ENCODE results near the gene POLR2J3. TPM values are rescaled to one million over a fixed set of nuclear protein-coding genes. Genes with fewer than 3 reads are reported as not detected.
"Not testable (repeated sequence)": the region's sequence is repeated elsewhere in the genome, so short reads cannot be mapped to it uniquely, and the experiment has no call there.

Gene POLR2J3
- polyA plus RNA-seq, 3 donors, result 24.4 to 133 (median 24.9) TPM

DNA sequence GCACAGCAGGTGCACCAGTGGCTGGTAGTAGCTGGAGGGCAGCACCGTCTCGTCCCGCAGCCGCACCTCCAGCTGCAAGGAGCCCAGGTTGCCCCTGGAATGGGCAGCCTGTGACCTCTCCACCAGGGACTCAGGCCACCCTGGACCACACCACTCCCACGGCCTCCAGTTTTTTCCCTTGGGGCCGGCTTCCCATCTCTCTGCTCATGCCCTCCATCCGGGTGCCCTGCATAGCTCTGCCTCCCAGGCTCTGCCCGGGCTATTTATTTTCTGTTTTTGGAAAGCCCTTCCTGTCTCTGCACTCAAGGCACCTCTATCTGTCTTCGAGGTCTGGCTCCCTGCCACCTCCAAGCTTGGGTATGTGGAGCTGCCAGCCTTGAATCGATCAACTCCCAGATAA lies 23.7 kb upstream of the POLR2J3 start:
- WGBS (ENCODE audit: insufficient coverage), result 100% methylated on average over 1 of the region's 10 CpGs
- not testable (repeated sequence) for DNase-seq, H3K27ac Mint-ChIP-seq

DNA sequence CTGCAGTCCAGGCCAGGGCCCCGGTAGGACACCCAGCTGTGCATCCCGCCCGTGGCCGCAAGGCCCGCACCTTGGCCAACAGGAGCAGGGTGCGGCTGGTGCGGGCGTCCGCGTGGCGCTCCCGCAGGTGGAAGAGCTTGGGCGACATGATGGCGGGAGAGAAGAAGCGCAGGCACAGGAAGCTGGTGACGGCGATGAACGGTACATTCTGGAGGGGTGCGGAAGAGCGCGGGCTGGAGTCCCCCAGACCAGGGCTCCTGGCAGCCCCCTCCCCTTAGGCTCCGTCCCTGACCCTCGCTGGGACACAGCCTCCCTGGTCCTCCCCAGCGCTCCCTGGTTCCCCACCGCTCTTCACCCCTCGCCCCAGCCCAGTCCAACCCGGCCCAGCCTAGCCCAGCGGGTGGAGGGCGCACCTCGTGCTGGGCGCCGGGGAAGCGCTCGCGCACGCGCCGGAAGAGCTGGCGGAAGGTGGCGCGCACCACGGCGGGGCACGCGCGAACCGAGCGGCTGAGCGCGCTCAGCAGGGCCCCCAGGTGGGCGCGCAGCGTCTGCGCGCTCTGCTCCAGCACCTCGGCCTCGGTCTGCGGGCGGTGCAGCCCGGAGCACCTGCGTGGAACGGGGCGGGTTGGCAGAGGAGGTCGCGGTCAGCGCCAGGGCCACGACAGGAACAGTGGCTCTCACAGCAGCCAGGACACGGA lies 21.4 kb upstream of the POLR2J3 start:
- H3K4me2 ChIP-seq (replicated peaks; ENCODE audit: extremely low read depth, low read length, poor library complexity, severe bottlenecking); H3K9me3 Mint-ChIP-seq; H4K20me1 ChIP-seq (ENCODE audit: insufficient read depth, low read length); H3K36me3 ChIP-seq (replicated peaks in 1 of 2; ENCODE audit: control insufficient read depth in 1 of 2, insufficient read depth in 2 of 2, low read length in 2 of 2); H3K9me3 ChIP-seq (replicated peaks in 1 of 2; ENCODE audit: control insufficient read depth in 1 of 2, insufficient read depth in 1 of 2, low read length in 2 of 2); H3K4me3 ChIP-seq (replicated peaks in 1 of 3; ENCODE audit: low read depth in 2 of 3, low read length in 3 of 3); H2AFZ ChIP-seq (ENCODE audit: insufficient read depth, low read depth, low read length, poor library complexity, severe bottlenecking); intact Hi-C loops (cut with micrococcal nuclease); H3K4me1 ChIP-seq (ENCODE audit: control insufficient read depth in 1 of 2, insufficient read depth in 2 of 2, low read length in 2 of 2); H3K79me2 ChIP-seq (ENCODE audit: insufficient read depth, low read length); H3K9ac ChIP-seq (ENCODE audit: insufficient read depth, low read length, poor library complexity, severe bottlenecking); H3K27ac ChIP-seq (ENCODE audit: low read depth in 1 of 2, low read length in 2 of 2); H3K27me3 Mint-ChIP-seq (ENCODE audit: low read depth in 3 of 3); H3K4me1 Mint-ChIP-seq; DNase-seq; H3K36me3 Mint-ChIP-seq; H3K27ac Mint-ChIP-seq; H3K27me3 ChIP-seq (ENCODE audit: control insufficient read depth in 2 of 2, insufficient read depth in 2 of 2, low read length in 2 of 2); H3K4me3 Mint-ChIP-seq: not testable (repeated sequence)
- WGBS (ENCODE audit: insufficient coverage), result no CpG with 5 or more reads among the region's 68 CpGs

More for the DNA sequence above, 23.7 kb upstream of the POLR2J3 start:
- H4K20me1 ChIP-seq (ENCODE audit: insufficient read depth, low read length); H3K4me2 ChIP-seq (replicated peaks; ENCODE audit: extremely low read depth, low read length, poor library complexity, severe bottlenecking); H3K36me3 Mint-ChIP-seq; H3K27me3 Mint-ChIP-seq (ENCODE audit: low read depth in 3 of 3); H3K27me3 ChIP-seq (ENCODE audit: control insufficient read depth in 2 of 2, insufficient read depth in 2 of 2, low read length in 2 of 2); H3K9me3 Mint-ChIP-seq; H2AFZ ChIP-seq (ENCODE audit: insufficient read depth, low read depth, low read length, poor library complexity, severe bottlenecking); H3K9me3 ChIP-seq (replicated peaks in 1 of 2; ENCODE audit: control insufficient read depth in 1 of 2, insufficient read depth in 1 of 2, low read length in 2 of 2); H3K9ac ChIP-seq (ENCODE audit: insufficient read depth, low read length, poor library complexity, severe bottlenecking); H3K4me1 Mint-ChIP-seq; H3K27ac ChIP-seq (ENCODE audit: low read depth in 1 of 2, low read length in 2 of 2); H3K4me3 Mint-ChIP-seq; H3K4me1 ChIP-seq (ENCODE audit: control insufficient read depth in 1 of 2, insufficient read depth in 2 of 2, low read length in 2 of 2); H3K36me3 ChIP-seq (replicated peaks in 1 of 2; ENCODE audit: control insufficient read depth in 1 of 2, insufficient read depth in 2 of 2, low read length in 2 of 2); intact Hi-C loops (cut with micrococcal nuclease); H3K4me3 ChIP-seq (replicated peaks in 1 of 3; ENCODE audit: low read depth in 2 of 3, low read length in 3 of 3); H3K79me2 ChIP-seq (ENCODE audit: insufficient read depth, low read length): not testable (repeated sequence)

DNA sequence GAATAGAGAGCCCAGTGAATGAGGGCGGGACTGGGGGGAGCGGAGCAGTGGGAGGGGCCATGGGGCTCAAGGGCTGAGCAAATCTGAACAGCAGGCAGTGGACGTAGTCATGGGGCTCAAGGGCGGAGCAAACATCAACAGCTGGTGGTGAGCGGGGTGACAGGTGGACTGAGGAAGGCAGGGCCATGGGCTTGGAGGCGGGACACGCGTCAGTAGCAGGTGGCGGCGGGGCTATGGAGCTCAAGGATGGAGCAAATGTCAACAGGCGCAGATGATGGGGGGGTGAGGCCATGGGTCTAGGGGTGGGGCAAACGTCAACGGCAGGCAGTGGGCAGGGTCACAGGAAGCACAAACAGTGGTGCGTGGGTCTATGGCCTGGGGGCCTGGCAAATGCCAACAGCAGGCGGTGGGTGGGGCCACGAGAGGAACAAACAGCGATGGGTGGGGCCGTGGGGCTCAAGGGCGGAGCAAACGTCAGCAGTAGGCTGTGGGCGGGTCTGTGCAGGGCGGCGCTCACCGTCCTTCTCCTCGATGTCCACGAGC lies 20.2 kb upstream of the POLR2J3 start:
- H3K4me3 Mint-ChIP-seq; H3K27me3 Mint-ChIP-seq (ENCODE audit: low read depth in 3 of 3); H3K9me3 Mint-ChIP-seq; H3K4me3 ChIP-seq (replicated peaks in 1 of 3; ENCODE audit: low read depth in 2 of 3, low read length in 3 of 3); H3K36me3 ChIP-seq (replicated peaks in 1 of 2; ENCODE audit: control insufficient read depth in 1 of 2, insufficient read depth in 2 of 2, low read length in 2 of 2); H3K4me1 ChIP-seq (ENCODE audit: control insufficient read depth in 1 of 2, insufficient read depth in 2 of 2, low read length in 2 of 2); H3K9me3 ChIP-seq (replicated peaks in 1 of 2; ENCODE audit: control insufficient read depth in 1 of 2, insufficient read depth in 1 of 2, low read length in 2 of 2); H3K9ac ChIP-seq (ENCODE audit: insufficient read depth, low read length, poor library complexity, severe bottlenecking); H3K27ac ChIP-seq (ENCODE audit: low read depth in 1 of 2, low read length in 2 of 2); H3K27me3 ChIP-seq (ENCODE audit: control insufficient read depth in 2 of 2, insufficient read depth in 2 of 2, low read length in 2 of 2); H3K79me2 ChIP-seq (ENCODE audit: insufficient read depth, low read length); H4K20me1 ChIP-seq (ENCODE audit: insufficient read depth, low read length); intact Hi-C loops (cut with micrococcal nuclease); H3K4me1 Mint-ChIP-seq; DNase-seq; H2AFZ ChIP-seq (ENCODE audit: insufficient read depth, low read depth, low read length, poor library complexity, severe bottlenecking); H3K27ac Mint-ChIP-seq; H3K36me3 Mint-ChIP-seq; H3K4me2 ChIP-seq (replicated peaks; ENCODE audit: extremely low read depth, low read length, poor library complexity, severe bottlenecking): not testable (repeated sequence)
- WGBS (ENCODE audit: insufficient coverage), result 38% methylated on average over 3 of the region's 26 CpGs

DNA sequence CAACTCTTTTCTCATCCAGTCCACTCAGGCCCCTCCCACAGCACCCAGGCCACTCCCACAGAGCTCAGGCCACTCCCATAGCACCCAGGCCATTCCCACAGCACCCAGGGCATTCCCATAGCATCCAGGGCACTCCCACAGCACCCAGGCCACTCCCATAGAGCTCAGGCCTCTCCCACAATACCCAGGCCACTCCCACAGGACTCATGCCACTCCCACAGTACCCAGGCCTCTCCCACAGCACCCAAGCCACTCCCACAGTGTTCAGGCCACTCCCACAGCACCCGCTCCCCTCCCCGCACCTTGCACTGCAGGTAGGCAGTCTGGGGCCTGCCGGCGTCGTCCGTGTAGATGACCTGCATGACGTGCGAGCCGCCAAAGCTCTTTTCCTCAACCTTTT lies 17.5 kb upstream of the POLR2J3 start:
- H3K79me2 ChIP-seq (ENCODE audit: insufficient read depth, low read length); H3K9me3 ChIP-seq (replicated peaks in 1 of 2; ENCODE audit: control insufficient read depth in 1 of 2, insufficient read depth in 1 of 2, low read length in 2 of 2); intact Hi-C loops (cut with micrococcal nuclease); H3K4me3 ChIP-seq (replicated peaks in 1 of 3; ENCODE audit: low read depth in 2 of 3, low read length in 3 of 3); H3K4me2 ChIP-seq (replicated peaks; ENCODE audit: extremely low read depth, low read length, poor library complexity, severe bottlenecking); H3K4me1 ChIP-seq (ENCODE audit: control insufficient read depth in 1 of 2, insufficient read depth in 2 of 2, low read length in 2 of 2); H3K27me3 ChIP-seq (ENCODE audit: control insufficient read depth in 2 of 2, insufficient read depth in 2 of 2, low read length in 2 of 2); H3K36me3 ChIP-seq (replicated peaks in 1 of 2; ENCODE audit: control insufficient read depth in 1 of 2, insufficient read depth in 2 of 2, low read length in 2 of 2); DNase-seq; H3K4me1 Mint-ChIP-seq; H3K9ac ChIP-seq (ENCODE audit: insufficient read depth, low read length, poor library complexity, severe bottlenecking); H3K27ac Mint-ChIP-seq; H3K36me3 Mint-ChIP-seq; H3K27ac ChIP-seq (ENCODE audit: low read depth in 1 of 2, low read length in 2 of 2); H3K4me3 Mint-ChIP-seq; H4K20me1 ChIP-seq (ENCODE audit: insufficient read depth, low read length); H3K9me3 Mint-ChIP-seq; H2AFZ ChIP-seq (ENCODE audit: insufficient read depth, low read depth, low read length, poor library complexity, severe bottlenecking); H3K27me3 Mint-ChIP-seq (ENCODE audit: low read depth in 3 of 3): not testable (repeated sequence)
- no CpG with 5 or more reads among the region's 9 CpGs for WGBS (ENCODE audit: insufficient coverage)

Measured in CD14-positive monocyte (primary cell).